OCI-LY1 (cell line): ENCODE measurements around the gene DCDC2B.

Experiments used
- H2AFZ ChIP-seq: fragments of 200-600 bp; sonication (generic), shearing (Covaris generic); 2 replicates; pipeline ENCODE4 v1.6.0; 2014; ENCODE audit warnings: antibody characterized with exemption, mild to moderate bottlenecking, low read length
- H3F3A ChIP-seq: fragments of 200-600 bp; sonication (generic), shearing (Covaris generic); 2 replicates; pipeline ENCODE4 v1.6.0; 2014; ENCODE audit warnings: mild to moderate bottlenecking, antibody characterized with exemption, low read length, moderate library complexity; ENCODE audit not compliant: insufficient read depth
- H3K27ac ChIP-seq: fragments of 200-600 bp; sonication (generic); 2 replicates; pipeline ENCODE4 v1.5.1; 2014; ENCODE audit warnings: low read length, mixed run types, mild to moderate bottlenecking, low read depth; ENCODE audit not compliant: poor library complexity, severe bottlenecking
- H3K27me3 ChIP-seq: fragments of 200-600 bp; sonication (generic); 2 replicates; pipeline ENCODE4 v1.6.0; 2014; ENCODE audit warnings: antibody characterized with exemption, mild to moderate bottlenecking, low read length, moderate library complexity; ENCODE audit not compliant: insufficient read depth
- H3K36me3 ChIP-seq: fragments of 200-600 bp; sonication (generic); 2 replicates; pipeline ENCODE4 v1.6.1; 2014; ENCODE audit warnings: mild to moderate bottlenecking, antibody characterized with exemption, low read length, moderate library complexity, mixed read lengths; ENCODE audit not compliant: insufficient read depth
- H3K4me1 ChIP-seq: fragments of 200-600 bp; sonication (generic); 2 replicates; pipeline ENCODE4 v1.5.1; 2014; ENCODE audit warnings: mild to moderate bottlenecking, low read length, moderate library complexity; ENCODE audit not compliant: insufficient read depth, severe bottlenecking
- H3K4me2 ChIP-seq: fragments of 200-600 bp; sonication (generic), shearing (Covaris generic); 2 replicates; pipeline ENCODE4 v1.6.1; 2014; ENCODE audit warnings: low read length
- H3K4me3 ChIP-seq: fragments of 200-600 bp; sonication (generic); 2 replicates; pipeline ENCODE4 v1.5.1; 2014; ENCODE audit warnings: low read length, low read depth, mild to moderate bottlenecking, mixed read lengths; ENCODE audit not compliant: poor library complexity, severe bottlenecking
- H3K79me2 ChIP-seq: fragments of 200-600 bp; shearing (Covaris generic); 2 replicates; pipeline ENCODE4 v1.6.1; 2016; ENCODE audit warnings: mixed run types, low read length, mixed read lengths; ENCODE audit not compliant: insufficient read depth
- H3K9ac ChIP-seq: fragments of 200-600 bp; sonication (generic), shearing (Covaris generic); 2 replicates; pipeline ENCODE4 v1.6.1; 2014; ENCODE audit warnings: mild to moderate bottlenecking, low read length, mixed read lengths
- H3K9me2 ChIP-seq: fragments of 200-600 bp; sonication (generic), shearing (Covaris generic); 2 replicates; pipeline ENCODE4 v1.6.1; 2014; ENCODE audit warnings: low read depth, mild to moderate bottlenecking, low read length, mixed read lengths
- H3K9me3 ChIP-seq: fragments of 200-600 bp; shearing (Covaris generic); 2 replicates; pipeline ENCODE4 v1.6.1; 2014; ENCODE audit warnings: low read length, mixed read lengths
- H4K20me1 ChIP-seq: fragments of 200-600 bp; sonication (generic), shearing (Covaris generic); 2 replicates; pipeline ENCODE4 v1.6.0; 2016; ENCODE audit warnings: mild to moderate bottlenecking, low read length; ENCODE audit not compliant: insufficient read depth
- CTCF ChIP-seq: fragments of 200-600 bp; sonication (generic), shearing (Covaris generic); IDR thresholded peaks from 2 replicates; pipeline ENCODE4 v1.5.1; 2017; ENCODE audit warnings: mild to moderate bottlenecking, antibody characterized with exemption, low read length, moderate library complexity, mixed read lengths
- EZH2 ChIP-seq: fragments of 200-600 bp; sonication (generic), shearing (Covaris generic); IDR thresholded peaks from 2 replicates; pipeline ENCODE4 v1.8.0; 2017; ENCODE audit warnings: borderline replicate concordance, mixed run types, mild to moderate bottlenecking, antibody characterized with exemption, low read length, moderate library complexity, mixed read lengths

Gene DCDC2B

GRCh38 chr1:32170991-32171390, 37.9 kb upstream of the DCDC2B start:
- Histone ChIP-seq H3K9me3 (no peaks in the 10 kb centered on the region), H3K4me3 (no peak overlapping the region), H3F3A (no peaks in the 10 kb centered on the region), H3K27ac (no peak overlapping the region), H3K4me1 (no peaks in the 10 kb centered on the region), H4K20me1 (no peaks in the 10 kb centered on the region), H3K9ac (no peak overlapping the region), H3K27me3 (no peaks in the 10 kb centered on the region), H3K79me2 (no peaks in the 10 kb centered on the region), H3K36me3 (peaks cover 78% of the 10 kb centered on the region), H2AFZ (no peak overlapping the region), H3K9me2 (no peaks in the 10 kb centered on the region), H3K4me2 (no peak overlapping the region)
- TF ChIP-seq CTCF (no peak), EZH2 (no peak)

- peaks cover 66% of the 10 kb centered on the region for H3K36me3 ChIP-seq
- TF ChIP-seq CTCF (no peak), EZH2 (no peak)
- H3K27ac ChIP-seq, result no peak overlapping the region
- no peaks in the 10 kb centered on the region for H3K9me3 ChIP-seq
- H3F3A ChIP-seq, result no peaks in the 10 kb centered on the region
- no peaks in the 10 kb centered on the region for H3K27me3 ChIP-seq
- H3K9me2 ChIP-seq, result no peaks in the 10 kb centered on the region
- H3K4me3 ChIP-seq, result no peak overlapping the region
- no peaks in the 10 kb centered on the region for H4K20me1 ChIP-seq
- no peak overlapping the region for H3K9ac ChIP-seq
- no peaks in the 10 kb centered on the region for H3K4me1 ChIP-seq
- no peaks in the 10 kb centered on the region for H3K79me2 ChIP-seq
- no peak overlapping the region for H3K4me2 ChIP-seq
- no peak overlapping the region for H2AFZ ChIP-seq
These were observed 36.2 kb upstream of the DCDC2B start for GRCh38 chr1:32172621-32173245.

- peak overlapping the region; percentile 73 for H3K4me2 ChIP-seq
- peak overlapping the region; percentile 87 for H3K9ac ChIP-seq
These were observed 30.3 kb upstream of the DCDC2B start for GRCh38 chr1:32178380-32179192.

More at GRCh38 chr1:32178380-32179192, 30.3 kb upstream of the DCDC2B start:
- TF ChIP-seq EZH2, result no peak
- TF ChIP-seq CTCF, result no peak
- no peaks in the 10 kb centered on the region for H3K27me3 ChIP-seq
- peaks cover 22% of the 10 kb centered on the region for H3K79me2 ChIP-seq
- peak overlapping the region; percentile 68 for H3K27ac ChIP-seq
- H3K9me2 ChIP-seq, result no peaks in the 10 kb centered on the region
- H2AFZ ChIP-seq, result no peak overlapping the region
- peak overlapping the region; percentile 79 for H3K4me3 ChIP-seq
- no peaks in the 10 kb centered on the region for H3K9me3 ChIP-seq
- H3F3A ChIP-seq, result no peaks in the 10 kb centered on the region
- H4K20me1 ChIP-seq, result no peaks in the 10 kb centered on the region
- H3K4me1 ChIP-seq, result peaks cover 25% of the 10 kb centered on the region
- peaks cover 41% of the 10 kb centered on the region for H3K36me3 ChIP-seq
